Transverse colon (tissue), 4 donors: Measurements from ENCODE around the gene CADPS2. TPM values are rescaled to one million over a fixed set of nuclear protein-coding genes. Genes with fewer than 3 reads are reported as not detected.

Experiments
- DNase-seq: peaks from one replicate; pipeline ENCODE4 v3.0.0-alpha.2; 2019
- H3K27ac ChIP-seq, 4 donors: fragments of 200-600 bp; sonication (generic); 2 replicates each; pipeline ENCODE4 v1.5.1; 2016 to 2018; ENCODE audit warnings: inconsistent platforms in 4 of 4
- H3K27me3 ChIP-seq: fragments of 200-600 bp; sonication (generic); 2 replicates; pipeline ENCODE4 v1.5.1; 2017; ENCODE audit warnings: inconsistent platforms
- H3K36me3 ChIP-seq, 4 donors: fragments of 200-600 bp; sonication (generic); 2 replicates each; pipeline ENCODE4 v1.5.1; 2017 to 2019; ENCODE audit warnings: inconsistent platforms in 4 of 4
- H3K4me1 ChIP-seq, 4 donors: fragments of 200-600 bp; sonication (generic); 2 replicates each; pipeline ENCODE4 v1.5.1; 2017 to 2020; ENCODE audit warnings: inconsistent platforms in 4 of 4
- H3K4me3 ChIP-seq, 4 donors: fragments of 200-600 bp; sonication (generic); 1 replicate in 1 of 4; 2 replicates in 3 of 4; pipeline versions ENCODE4 v1.5.1 to v1.6.1; 2017 to 2019; ENCODE audit warnings: inconsistent platforms in 4 of 4
- H3K9me3 ChIP-seq, 2 donors: fragments of 200-600 bp; sonication (generic); 2 replicates each; pipeline ENCODE4 v1.5.1; 2017 to 2019; ENCODE audit warnings: inconsistent platforms in 2 of 2
- EP300 ChIP-seq: sonication (generic); formaldehyde crosslinking; IDR thresholded peaks from one replicate; pipeline ENCODE4 v1.6.1; 2017; ENCODE audit warnings: antibody characterized with exemption, low read depth
- POLR2A ChIP-seq: fragments of 450-650 bp; IDR thresholded peaks from one replicate; pipeline ENCODE4 v1.6.1; 2016; ENCODE audit warnings: antibody characterized with exemption, mild to moderate bottlenecking, moderate library complexity
- POLR2AphosphoS5 ChIP-seq, 3 donors: sonication (generic); formaldehyde crosslinking; IDR thresholded peaks; one replicate each; pipeline ENCODE4 v1.6.1; 2016; ENCODE audit warnings: antibody characterized with exemption in 3 of 3
- WGBS, 2 donors: methylation state at CpG; one replicate each; pipeline ENCODE4 v1.1.5; 2018; ENCODE audit warnings: low coverage in 1 of 2; 5-methylcytosine and 5-hydroxymethylcytosine counted together
- in situ Hi-C, 4 donors: fragments of 200-750 bp; cut with MboI; loops; one replicate each; pipeline versions ENCODE4 v1.15.0 to v1.15.1; 2017; ENCODE audit warnings: low sequenced_read_pairs in 3 of 4, low pct_ligation_motif_present in 1 of 4, low pct_unique_long_range_greater_than_20kb in 1 of 4
- intact Hi-C: fragments of 100-400 bp; cut with DNase I; formaldehyde crosslinking; loops from one replicate; pipeline ENCODE4 v1.15.1; 2023; ENCODE audit warnings: low total_unique reads
- total RNA-seq, 4 donors: library from RNA; depleted of rRNA; stranded (reverse); fragments of >200 nt; gene quantifications; one replicate each; pipeline ENCODE4 v1.1.0, GENCODE V29; 2016
- TF ChIP-seq, protein P1 (sequence below), 5 experiments: fragments of 200-600 bp in 3 of 5; fragments of 450-650 bp in 2 of 5; sonication (generic) in 3 of 5; IDR thresholded peaks; 1 replicate in 2 of 5; 2 replicates in 3 of 5; pipeline ENCODE4 v1.5.1; 2016 to 2017; ENCODE audit warnings: antibody characterized with exemption in 5 of 5, inconsistent platforms in 3 of 5, mild to moderate bottlenecking in 2 of 5, moderate library complexity in 1 of 5

The CADPS2 gene
- total RNA-seq, 4 donors from 2014 or later, result 9.0 to 15.2 (median 12.6) TPM

DNA sequence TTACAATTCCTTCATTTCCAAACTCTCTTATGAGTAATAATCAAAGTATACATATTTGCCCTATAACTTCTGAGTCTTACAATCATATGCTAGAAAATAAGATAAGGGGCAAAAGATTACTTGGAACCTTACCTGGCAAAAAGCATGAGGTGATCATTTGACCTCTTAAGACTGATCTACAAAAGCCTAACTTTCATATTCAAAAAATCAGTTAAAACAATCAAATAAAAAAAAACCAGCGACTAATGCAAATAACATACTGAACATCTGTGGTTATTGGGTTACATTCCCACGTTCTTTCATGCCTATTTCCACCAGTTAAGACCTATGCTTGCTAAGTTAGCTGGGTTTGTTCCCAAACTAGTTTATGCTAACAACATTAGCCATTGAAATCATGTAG lies 375.0 kb downstream of the CADPS2 start:
- 62 to 83% methylated on average over 2 of the region's 2 CpGs for WGBS, 2 donors
- in situ Hi-C loops (loop anchor here in 1 of 4 donors (25.0 kb wide), 1 partner anchor 424 kb away; no protein-coding TSS in a partner anchor), intact Hi-C loops (no loop called here)
- Histone ChIP-seq H3K27ac (no peak overlapping the region), H3K4me3 (no peak overlapping the region), H3K4me1 (no peaks in the 10 kb centered on the region), H3K27me3 (no peaks in the 10 kb centered on the region), H3K36me3 (no peaks in the 10 kb centered on the region), H3K9me3 (no peaks in the 10 kb centered on the region)
- no peak for DNase-seq
- TF ChIP-seq POLR2A, result no peak
- no peak for TF ChIP-seq EP300
- TF ChIP-seq POLR2AphosphoS5 (IDR thresholded peaks at IDR 0.05), result no peak
- TF ChIP-seq, protein P1, sequence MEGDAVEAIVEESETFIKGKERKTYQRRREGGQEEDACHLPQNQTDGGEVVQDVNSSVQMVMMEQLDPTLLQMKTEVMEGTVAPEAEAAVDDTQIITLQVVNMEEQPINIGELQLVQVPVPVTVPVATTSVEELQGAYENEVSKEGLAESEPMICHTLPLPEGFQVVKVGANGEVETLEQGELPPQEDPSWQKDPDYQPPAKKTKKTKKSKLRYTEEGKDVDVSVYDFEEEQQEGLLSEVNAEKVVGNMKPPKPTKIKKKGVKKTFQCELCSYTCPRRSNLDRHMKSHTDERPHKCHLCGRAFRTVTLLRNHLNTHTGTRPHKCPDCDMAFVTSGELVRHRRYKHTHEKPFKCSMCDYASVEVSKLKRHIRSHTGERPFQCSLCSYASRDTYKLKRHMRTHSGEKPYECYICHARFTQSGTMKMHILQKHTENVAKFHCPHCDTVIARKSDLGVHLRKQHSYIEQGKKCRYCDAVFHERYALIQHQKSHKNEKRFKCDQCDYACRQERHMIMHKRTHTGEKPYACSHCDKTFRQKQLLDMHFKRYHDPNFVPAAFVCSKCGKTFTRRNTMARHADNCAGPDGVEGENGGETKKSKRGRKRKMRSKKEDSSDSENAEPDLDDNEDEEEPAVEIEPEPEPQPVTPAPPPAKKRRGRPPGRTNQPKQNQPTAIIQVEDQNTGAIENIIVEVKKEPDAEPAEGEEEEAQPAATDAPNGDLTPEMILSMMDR (IDR thresholded peaks at IDR 0.05), result no peak

DNA sequence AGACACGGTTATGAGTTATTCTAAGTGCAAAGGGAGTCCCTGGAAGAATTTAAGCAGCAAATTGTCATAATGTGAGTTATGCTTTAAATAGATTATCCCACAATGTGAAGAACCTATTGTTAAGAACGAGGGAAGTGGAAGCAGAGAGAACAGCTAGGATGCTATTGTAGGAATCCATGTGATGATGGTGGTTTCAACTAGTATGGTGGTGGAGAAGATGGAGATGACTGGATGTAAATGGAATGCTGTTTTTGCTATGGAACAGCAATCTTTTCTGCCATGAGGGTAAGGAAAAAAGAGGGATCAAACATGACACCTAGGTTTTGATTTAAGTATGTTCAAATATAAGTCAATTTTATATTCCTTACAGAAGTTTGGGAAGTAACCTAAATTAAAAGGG lies 378.7 kb downstream of the CADPS2 start:
- in situ Hi-C loops (loop anchor here in 1 of 4 donors (25.0 kb wide), 1 partner anchor 420 kb away; no protein-coding TSS in a partner anchor), intact Hi-C loops (no loop called here)
- Histone ChIP-seq H3K9me3 (no peaks in the 10 kb centered on the region), H3K27me3 (no peaks in the 10 kb centered on the region), H3K4me1 (no peaks in the 10 kb centered on the region), H3K36me3 (no peaks in the 10 kb centered on the region), H3K27ac (no peak overlapping the region), H3K4me3 (no peak overlapping the region)
- no peak for DNase-seq
- TF ChIP-seq EP300 (no peak), POLR2A (no peak), POLR2AphosphoS5 (IDR thresholded peaks at IDR 0.05) (no peak)
- TF ChIP-seq, protein P1 (IDR thresholded peaks at IDR 0.05), result no peak
- 50 to 66% methylated on average over 1 to 2 of the region's 2 CpGs for WGBS, 2 donors

DNA sequence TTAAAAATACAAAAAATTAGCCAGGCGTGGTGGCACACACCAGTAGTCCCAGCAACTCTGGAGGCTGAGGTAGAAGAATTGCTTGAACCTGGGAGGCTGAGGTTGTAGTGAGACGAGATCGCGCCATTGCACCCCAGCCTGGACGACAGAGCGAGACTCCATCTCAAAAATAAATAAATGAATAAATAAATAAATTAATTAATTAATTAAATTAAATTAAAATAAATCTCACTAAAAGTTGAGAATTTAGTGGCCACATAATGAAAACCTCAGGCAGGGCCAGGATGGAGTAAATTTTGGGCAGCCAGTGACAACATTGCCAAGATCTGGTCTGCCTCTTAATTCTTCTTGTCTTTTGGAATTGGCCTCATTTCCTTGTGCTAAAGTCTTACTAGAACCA lies 394.3 kb downstream of the CADPS2 start:
- WGBS, 2 donors, result 94 to 95% methylated on average over 6 of the region's 6 CpGs
- Histone ChIP-seq H3K4me1 (no peaks in the 10 kb centered on the region), H3K27me3 (no peaks in the 10 kb centered on the region), H3K27ac (no peak overlapping the region), H3K36me3 (no peaks in the 10 kb centered on the region), H3K4me3 (no peak overlapping the region), H3K9me3 (no peaks in the 10 kb centered on the region)
- intact Hi-C loops (no loop called here), in situ Hi-C loops (no loop called here)
- no peak for DNase-seq
- TF ChIP-seq POLR2A (no peak), POLR2AphosphoS5 (IDR thresholded peaks at IDR 0.05) (no peak), EP300 (no peak)
- TF ChIP-seq, protein P1 (IDR thresholded peaks at IDR 0.05), result no peak

DNA sequence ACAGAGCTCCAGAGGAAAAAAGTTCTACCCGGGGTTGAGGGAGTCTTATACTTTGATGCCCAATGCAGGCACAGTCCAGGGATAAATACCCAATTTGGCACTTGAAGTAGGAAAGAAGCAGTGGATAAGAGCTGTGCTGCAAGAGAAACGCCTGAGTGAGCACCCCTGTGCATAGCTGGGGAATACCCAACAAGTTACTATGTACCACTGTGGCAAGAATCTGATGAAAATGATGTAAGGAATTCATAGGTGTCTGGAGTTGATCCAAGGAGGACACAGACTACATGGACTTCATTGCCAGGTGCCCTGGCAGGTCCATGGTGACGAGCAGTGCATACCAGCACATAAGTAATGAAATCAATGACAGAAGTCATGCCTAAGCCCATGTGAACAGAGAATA lies 398.0 kb downstream of the CADPS2 start:
- Histone ChIP-seq H3K4me3 (no peak overlapping the region), H3K27ac (no peak overlapping the region), H3K27me3 (no peaks in the 10 kb centered on the region), H3K4me1 (no peaks in the 10 kb centered on the region), H3K36me3 (no peaks in the 10 kb centered on the region), H3K9me3 (no peaks in the 10 kb centered on the region)
- no peak for DNase-seq
- in situ Hi-C loops (no loop called here), intact Hi-C loops (loop anchor here (5.0 kb wide), 1 partner anchor 1196 kb away; no protein-coding TSS in a partner anchor)
- TF ChIP-seq EP300 (no peak), POLR2A (no peak), POLR2AphosphoS5 (IDR thresholded peaks at IDR 0.05) (no peak)
- TF ChIP-seq, protein P1 (IDR thresholded peaks at IDR 0.05), result no peak
- 78 to 83% methylated on average over 1 to 3 of the region's 3 CpGs for WGBS, 2 donors
